SK-N-SH (cell line): ENCODE results near the gene GALNT16.

ENCODE experiments used
- GABPA ChIP-seq: IDR thresholded peaks from 2 replicates; pipeline ENCODE4 v1.4.0; 2012; ENCODE audit warnings: low read depth, mild to moderate bottlenecking
- RXRA ChIP-seq: IDR thresholded peaks from 2 replicates; pipeline ENCODE4 v1.4.0; 2012; ENCODE audit warnings: low read depth, mild to moderate bottlenecking, borderline replicate concordance
- TF ChIP-seq, protein P1 (sequence below): fragments of 200-600 bp; sonication (generic); IDR thresholded peaks from 2 replicates; pipeline ENCODE4 v1.6.1; 2017; ENCODE audit warnings: antibody characterized with exemption, mild to moderate bottlenecking, moderate library complexity

DNA sequence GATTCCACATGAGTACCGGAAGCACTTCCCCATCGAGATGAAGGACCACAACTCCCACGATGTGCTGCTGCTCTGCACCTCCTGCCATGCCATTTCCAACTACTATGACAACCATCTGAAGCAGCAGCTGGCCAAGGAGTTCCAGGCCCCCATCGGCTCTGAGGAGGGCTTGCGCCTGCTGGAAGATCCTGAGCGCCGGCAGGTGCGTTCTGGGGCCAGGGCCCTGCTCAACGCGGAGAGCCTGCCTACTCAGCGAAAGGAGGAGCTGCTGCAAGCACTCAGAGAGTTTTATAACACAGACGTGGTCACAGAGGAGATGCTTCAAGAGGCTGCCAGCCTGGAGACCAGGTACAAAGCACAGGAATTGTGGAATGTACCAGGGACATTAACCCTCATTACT, 22.4 kb upstream of the GALNT16 start:
- TF ChIP-seq RXRA = no peak
- TF ChIP-seq, protein P1, sequence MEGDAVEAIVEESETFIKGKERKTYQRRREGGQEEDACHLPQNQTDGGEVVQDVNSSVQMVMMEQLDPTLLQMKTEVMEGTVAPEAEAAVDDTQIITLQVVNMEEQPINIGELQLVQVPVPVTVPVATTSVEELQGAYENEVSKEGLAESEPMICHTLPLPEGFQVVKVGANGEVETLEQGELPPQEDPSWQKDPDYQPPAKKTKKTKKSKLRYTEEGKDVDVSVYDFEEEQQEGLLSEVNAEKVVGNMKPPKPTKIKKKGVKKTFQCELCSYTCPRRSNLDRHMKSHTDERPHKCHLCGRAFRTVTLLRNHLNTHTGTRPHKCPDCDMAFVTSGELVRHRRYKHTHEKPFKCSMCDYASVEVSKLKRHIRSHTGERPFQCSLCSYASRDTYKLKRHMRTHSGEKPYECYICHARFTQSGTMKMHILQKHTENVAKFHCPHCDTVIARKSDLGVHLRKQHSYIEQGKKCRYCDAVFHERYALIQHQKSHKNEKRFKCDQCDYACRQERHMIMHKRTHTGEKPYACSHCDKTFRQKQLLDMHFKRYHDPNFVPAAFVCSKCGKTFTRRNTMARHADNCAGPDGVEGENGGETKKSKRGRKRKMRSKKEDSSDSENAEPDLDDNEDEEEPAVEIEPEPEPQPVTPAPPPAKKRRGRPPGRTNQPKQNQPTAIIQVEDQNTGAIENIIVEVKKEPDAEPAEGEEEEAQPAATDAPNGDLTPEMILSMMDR = no peak
- TF ChIP-seq GABPA = no peak
